ENCODE measurements around the gene NSUN4. TPM values are rescaled to one million over a fixed set of nuclear protein-coding genes. Genes with fewer than 3 reads are reported as not detected.

Gene NSUN4
- total and polyA plus RNA-seq, 9 of the 15 experiments (the other 6 are each of a cell fraction or from before 2014, with no cell fraction given) = 33.4 to 60.2 (median 46.3) TPM

DNA sequence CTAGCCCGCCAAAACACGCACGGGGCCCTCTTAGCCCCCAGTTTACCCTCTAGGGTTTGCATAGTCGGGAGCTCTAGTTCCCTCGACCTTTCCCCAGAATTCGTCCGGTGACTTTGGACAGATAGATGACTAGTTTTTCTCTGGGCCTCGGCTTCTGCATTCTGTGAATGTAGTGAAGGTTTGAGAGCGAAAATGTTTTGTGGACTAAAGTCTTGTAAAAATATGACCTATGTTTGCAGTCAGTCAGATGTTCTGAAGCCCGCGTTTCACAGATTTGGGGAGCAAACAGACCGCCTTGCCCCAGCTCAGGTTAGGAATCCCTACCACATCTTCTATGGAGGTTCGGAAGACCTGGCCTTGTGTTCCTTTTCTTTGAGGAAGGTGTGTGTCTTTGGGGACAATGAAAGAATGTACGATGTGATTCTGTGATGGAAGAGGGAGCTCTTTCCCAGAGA, 36.7 kb upstream of the NSUN4 start (continued):
- peak; percentile 15; the same call in 1 of the 2 replicates for TF ChIP-seq AFF4 (CRISPR knock-in tag; IDR thresholded peaks at IDR 0.05)
- no peak for TF ChIP-seq POLR2A (conservative IDR thresholded peaks at IDR 0.05)
- no peak for TF ChIP-seq GATAD2A (IDR thresholded peaks at IDR 0.05)
- TF ChIP-seq, protein P1, sequence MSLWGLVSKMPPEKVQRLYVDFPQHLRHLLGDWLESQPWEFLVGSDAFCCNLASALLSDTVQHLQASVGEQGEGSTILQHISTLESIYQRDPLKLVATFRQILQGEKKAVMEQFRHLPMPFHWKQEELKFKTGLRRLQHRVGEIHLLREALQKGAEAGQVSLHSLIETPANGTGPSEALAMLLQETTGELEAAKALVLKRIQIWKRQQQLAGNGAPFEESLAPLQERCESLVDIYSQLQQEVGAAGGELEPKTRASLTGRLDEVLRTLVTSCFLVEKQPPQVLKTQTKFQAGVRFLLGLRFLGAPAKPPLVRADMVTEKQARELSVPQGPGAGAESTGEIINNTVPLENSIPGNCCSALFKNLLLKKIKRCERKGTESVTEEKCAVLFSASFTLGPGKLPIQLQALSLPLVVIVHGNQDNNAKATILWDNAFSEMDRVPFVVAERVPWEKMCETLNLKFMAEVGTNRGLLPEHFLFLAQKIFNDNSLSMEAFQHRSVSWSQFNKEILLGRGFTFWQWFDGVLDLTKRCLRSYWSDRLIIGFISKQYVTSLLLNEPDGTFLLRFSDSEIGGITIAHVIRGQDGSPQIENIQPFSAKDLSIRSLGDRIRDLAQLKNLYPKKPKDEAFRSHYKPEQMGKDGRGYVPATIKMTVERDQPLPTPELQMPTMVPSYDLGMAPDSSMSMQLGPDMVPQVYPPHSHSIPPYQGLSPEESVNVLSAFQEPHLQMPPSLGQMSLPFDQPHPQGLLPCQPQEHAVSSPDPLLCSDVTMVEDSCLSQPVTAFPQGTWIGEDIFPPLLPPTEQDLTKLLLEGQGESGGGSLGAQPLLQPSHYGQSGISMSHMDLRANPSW (CRISPR knock-in tag; IDR thresholded peaks at IDR 0.05) = no peak
- no peak for TF ChIP-seq HMG20B (CRISPR knock-in tag; IDR thresholded peaks at IDR 0.05)
- TF ChIP-seq CREBBP (IDR thresholded peaks at IDR 0.05; ENCODE audit: low read depth, low read length) = no peak
- TF ChIP-seq YBX1 (IDR thresholded peaks at IDR 0.05) = no peak
- TF ChIP-seq ZNF277 (CRISPR knock-in tag; IDR thresholded peaks at IDR 0.05; ENCODE audit: borderline replicate concordance) = no peak
- no peak for TF ChIP-seq ZSCAN32 (CRISPR knock-in tag; IDR thresholded peaks at IDR 0.05)
- TF ChIP-seq, protein P2, sequence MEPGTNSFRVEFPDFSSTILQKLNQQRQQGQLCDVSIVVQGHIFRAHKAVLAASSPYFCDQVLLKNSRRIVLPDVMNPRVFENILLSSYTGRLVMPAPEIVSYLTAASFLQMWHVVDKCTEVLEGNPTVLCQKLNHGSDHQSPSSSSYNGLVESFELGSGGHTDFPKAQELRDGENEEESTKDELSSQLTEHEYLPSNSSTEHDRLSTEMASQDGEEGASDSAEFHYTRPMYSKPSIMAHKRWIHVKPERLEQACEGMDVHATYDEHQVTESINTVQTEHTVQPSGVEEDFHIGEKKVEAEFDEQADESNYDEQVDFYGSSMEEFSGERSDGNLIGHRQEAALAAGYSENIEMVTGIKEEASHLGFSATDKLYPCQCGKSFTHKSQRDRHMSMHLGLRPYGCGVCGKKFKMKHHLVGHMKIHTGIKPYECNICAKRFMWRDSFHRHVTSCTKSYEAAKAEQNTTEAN (CRISPR knock-in tag; IDR thresholded peaks at IDR 0.05) = peak; percentile 79; the same call in 1 of the 2 replicates
- no peak for TF ChIP-seq ZNF232 (CRISPR knock-in tag; IDR thresholded peaks at IDR 0.05)
- TF ChIP-seq ZC3H4 (CRISPR knock-in tag; IDR thresholded peaks at IDR 0.05; ENCODE audit: borderline replicate concordance) = no peak
- TF ChIP-seq, protein P3, sequence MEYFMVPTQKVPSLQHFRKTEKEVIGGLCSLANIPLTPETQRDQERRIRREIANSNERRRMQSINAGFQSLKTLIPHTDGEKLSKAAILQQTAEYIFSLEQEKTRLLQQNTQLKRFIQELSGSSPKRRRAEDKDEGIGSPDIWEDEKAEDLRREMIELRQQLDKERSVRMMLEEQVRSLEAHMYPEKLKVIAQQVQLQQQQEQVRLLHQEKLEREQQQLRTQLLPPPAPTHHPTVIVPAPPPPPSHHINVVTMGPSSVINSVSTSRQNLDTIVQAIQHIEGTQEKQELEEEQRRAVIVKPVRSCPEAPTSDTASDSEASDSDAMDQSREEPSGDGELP (CRISPR knock-in tag; IDR thresholded peaks at IDR 0.05; ENCODE audit: borderline replicate concordance) = no peak
- TF ChIP-seq, protein P4, sequence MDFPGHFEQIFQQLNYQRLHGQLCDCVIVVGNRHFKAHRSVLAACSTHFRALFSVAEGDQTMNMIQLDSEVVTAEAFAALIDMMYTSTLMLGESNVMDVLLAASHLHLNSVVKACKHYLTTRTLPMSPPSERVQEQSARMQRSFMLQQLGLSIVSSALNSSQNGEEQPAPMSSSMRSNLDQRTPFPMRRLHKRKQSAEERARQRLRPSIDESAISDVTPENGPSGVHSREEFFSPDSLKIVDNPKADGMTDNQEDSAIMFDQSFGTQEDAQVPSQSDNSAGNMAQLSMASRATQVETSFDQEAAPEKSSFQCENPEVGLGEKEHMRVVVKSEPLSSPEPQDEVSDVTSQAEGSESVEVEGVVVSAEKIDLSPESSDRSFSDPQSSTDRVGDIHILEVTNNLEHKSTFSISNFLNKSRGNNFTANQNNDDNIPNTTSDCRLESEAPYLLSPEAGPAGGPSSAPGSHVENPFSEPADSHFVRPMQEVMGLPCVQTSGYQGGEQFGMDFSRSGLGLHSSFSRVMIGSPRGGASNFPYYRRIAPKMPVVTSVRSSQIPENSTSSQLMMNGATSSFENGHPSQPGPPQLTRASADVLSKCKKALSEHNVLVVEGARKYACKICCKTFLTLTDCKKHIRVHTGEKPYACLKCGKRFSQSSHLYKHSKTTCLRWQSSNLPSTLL (IDR thresholded peaks at IDR 0.05) = no peak
- no peak for TF ChIP-seq SMAD2 (IDR thresholded peaks at IDR 0.05; ENCODE audit: low read depth, low read length)
- no peak for TF ChIP-seq CEBPB (tag; IDR thresholded peaks at IDR 0.05)
- TF ChIP-seq DMBX1 (CRISPR knock-in tag; IDR thresholded peaks at IDR 0.05; ENCODE audit: borderline replicate concordance) = no peak
- no peak for TF ChIP-seq BHLHE40 (IDR thresholded peaks at IDR 0.05; ENCODE audit: low read length)
